PC-3 (cell line): ENCODE results near the gene DDX42. TPM values are rescaled to one million over a fixed set of nuclear protein-coding genes. Genes with fewer than 3 reads are reported as not detected.

Experiments
- ATAC-seq: fragments of 200-7000 bp; cut with Tn5 transposase; 2 replicates; pipeline ENCODE4 v1.9.1; 2020; ENCODE audit warnings: mild to moderate bottlenecking, moderate library complexity
- BruUV-seq: library from RNA; stranded (reverse); fragments of 400-500 nt; replicated peaks from 2 replicates; lab custom pipeline; 2021; lab: Mats Ljungman, UMichigan
- CTCF ChIA-PET: fragments of 300-600 bp; sonication (Branson Sonifier 250); formaldehyde crosslinking; loops from one replicate; lab custom pipeline; 2022; ENCODE audit warnings: antibody characterized with exemption; lab: Charles Lee
- POLR2A ChIA-PET: fragments of 300-600 bp; sonication (Branson Sonifier 250); formaldehyde crosslinking; loops from one replicate; lab custom pipeline; 2022; ENCODE audit warnings: antibody characterized with exemption; ENCODE audit not compliant: unreplicated experiment; lab: Charles Lee
- DNase-seq: peaks from one replicate; pipeline ENCODE4 v3.0.0-alpha.2; 2015
- H2AFZ ChIP-seq: fragments of 300-600 bp; sonication (generic); 2 replicates; pipeline ENCODE4 v1.6.0; 2016; ENCODE audit warnings: antibody characterized with exemption, low read length
- H3F3A ChIP-seq: fragments of 300-600 bp; sonication (generic); one replicate; pipeline ENCODE4 v1.6.0; 2017; ENCODE audit warnings: antibody characterized with exemption, low read length, control low read depth, mild to moderate bottlenecking; ENCODE audit not compliant: unreplicated experiment
- H3K27ac ChIP-seq: fragments of 300-600 bp; sonication (generic); 2 replicates; pipeline ENCODE4 v1.5.1; 2016; ENCODE audit warnings: mild to moderate bottlenecking, low read length
- H3K27me3 ChIP-seq: fragments of 300-600 bp; sonication (generic); 2 replicates; pipeline ENCODE4 v1.6.1; 2016; ENCODE audit warnings: low read length, mixed read lengths
- H3K36me3 ChIP-seq: fragments of 300-600 bp; sonication (generic); 2 replicates; pipeline ENCODE4 v1.6.1; 2016; ENCODE audit warnings: low read depth, mixed run types, low read length, mixed read lengths
- H3K4me1 ChIP-seq: fragments of 300-600 bp; sonication (generic); 2 replicates; pipeline ENCODE4 v1.5.1; 2016; ENCODE audit warnings: low read length; ENCODE audit not compliant: insufficient read depth
- H3K4me2 ChIP-seq: fragments of 300-600 bp; sonication (generic); 2 replicates; pipeline ENCODE4 v1.6.0; 2016; ENCODE audit warnings: low read length
- H3K4me3 ChIP-seq: fragments of 300-600 bp; sonication (generic); 2 replicates; pipeline ENCODE4 v1.5.1; 2016; ENCODE audit warnings: mild to moderate bottlenecking, low read length, mixed read lengths
- H3K79me2 ChIP-seq: fragments of 300-600 bp; sonication (generic); 2 replicates; pipeline ENCODE4 v1.6.1; 2017; ENCODE audit warnings: low read length, mixed read lengths
- H3K9ac ChIP-seq: fragments of 300-600 bp; sonication (generic); 2 replicates; pipeline ENCODE4 v1.6.0; 2016; ENCODE audit warnings: mild to moderate bottlenecking, low read length
- H3K9me2 ChIP-seq: fragments of 300-600 bp; sonication (generic); replicated peaks from 2 replicates; pipeline ENCODE4 v1.6.1; 2016; ENCODE audit warnings: mixed run types, low read length, mixed read lengths
- H3K9me3 ChIP-seq: fragments of 300-600 bp; sonication (generic); 2 replicates; pipeline ENCODE4 v1.6.1; 2016; ENCODE audit warnings: low read length, mixed read lengths
- H4K20me1 ChIP-seq: fragments of 300-600 bp; sonication (generic); 2 replicates; pipeline ENCODE4 v1.6.1; 2016; ENCODE audit warnings: low read length, mixed read lengths
- EZH2 ChIP-seq: fragments of 300-600 bp; sonication (generic); IDR thresholded peaks from one replicate; pipeline ENCODE4 v1.6.1; 2017; ENCODE audit warnings: antibody characterized with exemption, mild to moderate bottlenecking, low read length; ENCODE audit not compliant: unreplicated experiment
- EZH2phosphoT487 ChIP-seq: fragments of 300-600 bp; sonication (generic); IDR thresholded peaks from 2 replicates; pipeline ENCODE4 v1.6.1; 2018; ENCODE audit warnings: mild to moderate bottlenecking, antibody characterized with exemption, low read length, borderline replicate concordance
- intact Hi-C: fragments of 100-400 bp; cut with micrococcal nuclease; formaldehyde crosslinking; loops from 2 replicates; pipeline ENCODE4 v1.9.0; 2023
- total RNA-seq: library from RNA; depleted of rRNA; stranded (reverse); fragments of >200 nt; gene quantifications from 2 replicates; pipeline ENCODE4 v1.2.3, GENCODE V29; 2014
- TF ChIP-seq, protein P1 (sequence below): fragments of 300-600 bp; sonication (generic); conservative IDR thresholded peaks from 2 replicates; pipeline ENCODE4 v1.5.1; 2017; ENCODE audit warnings: antibody characterized with exemption, low read depth, mild to moderate bottlenecking, low read length

The DDX42 gene
- total RNA-seq, 1 experiment from 2014 or later, result 72.4 TPM

DNA sequence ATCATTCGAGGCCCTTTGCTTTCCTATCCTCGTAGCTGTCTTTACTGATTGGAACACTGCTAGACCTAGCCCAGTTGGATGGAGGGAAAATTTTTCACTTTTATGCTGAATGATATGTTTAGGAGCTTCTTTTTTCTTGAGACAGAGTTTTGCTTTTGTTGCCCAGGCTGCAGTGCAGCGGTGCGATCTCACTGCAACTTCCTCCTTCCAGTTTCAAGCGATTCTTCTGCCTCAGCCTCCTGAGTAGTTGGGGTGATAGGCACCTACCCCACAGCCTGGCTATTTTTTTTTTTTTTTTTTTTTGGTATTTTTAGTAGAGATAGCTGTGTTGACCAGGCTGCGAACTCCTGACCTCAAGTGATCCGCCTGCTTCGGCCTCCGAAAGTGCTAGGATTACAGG lies 36.0 kb downstream of the DDX42 start:
- POLR2A ChIA-PET, result no interaction called here
- no peaks in the 10 kb centered on the region for H3F3A ChIP-seq
- H3K9me2 ChIP-seq, result no peaks in the 10 kb centered on the region
- no TSS peak for BruUV-seq
- no peaks in the 10 kb centered on the region for H3K4me1 ChIP-seq
- no peak overlapping the region for H3K27ac ChIP-seq
- H3K9ac ChIP-seq, result no peak overlapping the region
- TF ChIP-seq EZH2 (no peak), EZH2phosphoT487 (no peak)
- TF ChIP-seq, protein P1, sequence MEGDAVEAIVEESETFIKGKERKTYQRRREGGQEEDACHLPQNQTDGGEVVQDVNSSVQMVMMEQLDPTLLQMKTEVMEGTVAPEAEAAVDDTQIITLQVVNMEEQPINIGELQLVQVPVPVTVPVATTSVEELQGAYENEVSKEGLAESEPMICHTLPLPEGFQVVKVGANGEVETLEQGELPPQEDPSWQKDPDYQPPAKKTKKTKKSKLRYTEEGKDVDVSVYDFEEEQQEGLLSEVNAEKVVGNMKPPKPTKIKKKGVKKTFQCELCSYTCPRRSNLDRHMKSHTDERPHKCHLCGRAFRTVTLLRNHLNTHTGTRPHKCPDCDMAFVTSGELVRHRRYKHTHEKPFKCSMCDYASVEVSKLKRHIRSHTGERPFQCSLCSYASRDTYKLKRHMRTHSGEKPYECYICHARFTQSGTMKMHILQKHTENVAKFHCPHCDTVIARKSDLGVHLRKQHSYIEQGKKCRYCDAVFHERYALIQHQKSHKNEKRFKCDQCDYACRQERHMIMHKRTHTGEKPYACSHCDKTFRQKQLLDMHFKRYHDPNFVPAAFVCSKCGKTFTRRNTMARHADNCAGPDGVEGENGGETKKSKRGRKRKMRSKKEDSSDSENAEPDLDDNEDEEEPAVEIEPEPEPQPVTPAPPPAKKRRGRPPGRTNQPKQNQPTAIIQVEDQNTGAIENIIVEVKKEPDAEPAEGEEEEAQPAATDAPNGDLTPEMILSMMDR, result no peak
- intact Hi-C loops, result no loop called here
- H3K4me3 ChIP-seq, result no peak overlapping the region
- no peaks in the 10 kb centered on the region for H3K27me3 ChIP-seq
- no peak overlapping the region for H2AFZ ChIP-seq
- H3K9me3 ChIP-seq, result no peaks in the 10 kb centered on the region
- ATAC-seq (no peak), DNase-seq (no peak)
- H3K79me2 ChIP-seq, result peaks cover 4% of the 10 kb centered on the region; the same call in 1 of the 2 replicates
- H3K36me3 ChIP-seq, result peaks cover 87% of the 10 kb centered on the region
- CTCF ChIA-PET, result no interaction called here
- no peak overlapping the region for H3K4me2 ChIP-seq
- no peaks in the 10 kb centered on the region for H4K20me1 ChIP-seq

DNA sequence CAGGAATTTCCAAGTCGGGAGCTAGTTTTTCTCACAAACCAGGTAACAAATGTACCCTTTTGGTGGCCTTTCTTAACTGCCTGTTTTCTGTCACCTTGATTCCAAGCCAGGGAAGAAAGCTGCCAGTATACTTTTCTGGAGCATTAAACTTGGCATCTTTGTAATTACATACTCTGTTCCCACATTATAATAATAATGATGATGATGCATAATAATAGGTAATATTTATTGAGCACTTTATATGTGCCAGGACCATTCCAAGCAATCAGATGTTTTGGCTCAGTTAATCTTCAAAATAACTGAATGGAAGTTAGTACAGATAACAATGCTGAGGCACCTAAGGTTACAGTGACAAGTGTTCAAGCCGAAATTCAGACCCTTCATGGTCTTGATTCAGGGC lies 42.2 kb downstream of the DDX42 start:
- no peak for ATAC-seq
- Histone ChIP-seq H3K4me1 (no peaks in the 10 kb centered on the region), H2AFZ (no peak overlapping the region), H3K9ac (no peak overlapping the region), H3K9me2 (no peaks in the 10 kb centered on the region), H3K27ac (no peak overlapping the region), H3F3A (peaks cover 12% of the 10 kb centered on the region), H3K79me2 (0 out of 2 replicates have a peak, but pooled peaks cover 4% of the 10 kb centered on the region), H3K4me3 (no peak overlapping the region), H3K36me3 (peaks cover 91% of the 10 kb centered on the region), H3K4me2 (no peak overlapping the region), H3K27me3 (no peaks in the 10 kb centered on the region), H4K20me1 (0 out of 2 replicates have a peak, but pooled peaks cover 7% of the 10 kb centered on the region), H3K9me3 (no peaks in the 10 kb centered on the region)
- intact Hi-C loops, result no loop called here
- TF ChIP-seq, protein P1, result no peak
- no peak for TF ChIP-seq EZH2phosphoT487
- TF ChIP-seq EZH2, result no peak
- CTCF ChIA-PET, result no interaction called here
- DNase-seq, result no peak
- POLR2A ChIA-PET, result no interaction called here
- BruUV-seq, result no TSS peak

DNA sequence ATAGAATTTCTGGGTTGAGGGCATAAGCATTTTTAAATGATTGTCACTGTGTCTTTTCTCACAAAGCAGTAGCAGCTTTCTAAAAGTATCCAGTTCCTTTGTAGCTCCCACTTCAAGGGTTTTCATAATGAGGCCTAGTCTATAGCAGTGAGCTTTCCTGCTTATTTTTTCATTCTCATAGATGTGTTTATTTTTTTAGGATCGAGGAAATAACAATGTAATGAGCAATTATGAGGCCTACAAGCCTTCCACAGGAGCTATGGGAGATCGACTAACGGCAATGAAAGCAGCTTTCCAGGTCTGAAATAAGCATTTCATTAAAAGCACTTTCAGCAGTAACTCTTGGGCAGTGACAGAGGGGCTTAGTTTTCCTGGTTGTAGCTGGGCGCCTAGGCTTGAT lies 42.7 kb downstream of the DDX42 start:
- CTCF ChIA-PET, result no interaction called here
- Histone ChIP-seq H3K79me2 (peaks cover 6% of the 10 kb centered on the region; the same call in 1 of the 2 replicates), H3K4me3 (no peak overlapping the region), H3K9me2 (no peaks in the 10 kb centered on the region), H3K27ac (no peak overlapping the region), H3K27me3 (no peaks in the 10 kb centered on the region), H3K9ac (no peak overlapping the region), H4K20me1 (0 out of 2 replicates have a peak, but pooled peaks cover 7% of the 10 kb centered on the region), H3K4me2 (no peak overlapping the region), H3F3A (peaks cover 12% of the 10 kb centered on the region), H3K36me3 (peaks cover 91% of the 10 kb centered on the region), H3K9me3 (no peaks in the 10 kb centered on the region), H2AFZ (no peak overlapping the region), H3K4me1 (no peaks in the 10 kb centered on the region)
- ATAC-seq, result no peak
- TF ChIP-seq, protein P1, result no peak
- TF ChIP-seq EZH2phosphoT487 (no peak), EZH2 (no peak)
- POLR2A ChIA-PET, result no interaction called here
- intact Hi-C loops, result no loop called here
- DNase-seq, result no peak
- BruUV-seq, result no TSS peak
